ENCODE results near the gene INHA. TPM values are rescaled to one million over a fixed set of nuclear protein-coding genes. Genes with fewer than 3 reads are reported as not detected.

Gene INHA
- total RNA-seq, 2 experiments from 2014 or later = not detected

DNA sequence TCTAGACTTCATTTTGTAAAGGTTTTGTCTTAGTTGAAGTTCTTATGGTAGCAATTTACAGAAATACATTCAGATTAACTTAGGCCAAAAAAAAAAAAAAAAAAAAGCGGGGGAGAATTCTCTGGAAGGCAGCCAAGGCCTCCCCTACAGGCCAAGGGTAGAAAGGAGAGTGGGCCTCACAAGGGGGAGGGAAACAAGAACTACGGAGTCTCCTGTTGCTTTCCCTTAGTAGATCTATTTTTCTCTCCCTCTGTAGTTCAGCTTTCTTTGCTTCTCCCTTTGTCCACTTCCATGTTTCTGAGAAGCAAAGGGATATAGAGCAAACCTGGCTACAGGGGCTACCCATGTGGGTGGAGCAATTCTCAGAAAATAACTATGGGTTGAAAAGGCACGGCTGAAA is 23.1 kb downstream of the INHA start:
- Histone ChIP-seq H3K27ac (ENCODE audit: low read depth in 1 of 2, low read length in 2 of 2) (no peak overlapping the region), H3K4me3 (ENCODE audit: low read length) (no peak overlapping the region), H3K4me1 (ENCODE audit: insufficient read depth, low read length) (peaks cover 13% of the 10 kb centered on the region), H3K9me3 (ENCODE audit: control insufficient read depth in 1 of 2, insufficient read depth in 1 of 2, low read length in 2 of 2) (no peaks in the 10 kb centered on the region), H3K27me3 (ENCODE audit: control insufficient read depth in 1 of 2, insufficient read depth in 2 of 2, low read length in 2 of 2) (no peaks in the 10 kb centered on the region), H3K36me3 (ENCODE audit: insufficient read depth, low read length) (no peaks in the 10 kb centered on the region)
- peaks cover 16% of the 10 kb centered on the region for H3K36me3 Mint-ChIP-seq (ENCODE audit: low read depth)
- H3K27ac Mint-ChIP-seq = no peak overlapping the region
- intact Hi-C loops (cut with DNase I, micrococcal nuclease) = loop anchor here in 1 of 2 experiments (5.0 to 10.0 kb wide), 4 partner anchors 47 to 883 kb away; partner anchors contain the start of genes CNPPD1, RETREG2, SLC23A3 and TTLL4
- ATAC-seq (ENCODE audit: poor library complexity) (no peak), DNase-seq (no peak)
- H3K9me3 Mint-ChIP-seq = no peaks in the 10 kb centered on the region
- ChIA-PET CTCF (no interaction called here), POLR2A (no interaction called here)
- TF ChIP-seq, protein P1, sequence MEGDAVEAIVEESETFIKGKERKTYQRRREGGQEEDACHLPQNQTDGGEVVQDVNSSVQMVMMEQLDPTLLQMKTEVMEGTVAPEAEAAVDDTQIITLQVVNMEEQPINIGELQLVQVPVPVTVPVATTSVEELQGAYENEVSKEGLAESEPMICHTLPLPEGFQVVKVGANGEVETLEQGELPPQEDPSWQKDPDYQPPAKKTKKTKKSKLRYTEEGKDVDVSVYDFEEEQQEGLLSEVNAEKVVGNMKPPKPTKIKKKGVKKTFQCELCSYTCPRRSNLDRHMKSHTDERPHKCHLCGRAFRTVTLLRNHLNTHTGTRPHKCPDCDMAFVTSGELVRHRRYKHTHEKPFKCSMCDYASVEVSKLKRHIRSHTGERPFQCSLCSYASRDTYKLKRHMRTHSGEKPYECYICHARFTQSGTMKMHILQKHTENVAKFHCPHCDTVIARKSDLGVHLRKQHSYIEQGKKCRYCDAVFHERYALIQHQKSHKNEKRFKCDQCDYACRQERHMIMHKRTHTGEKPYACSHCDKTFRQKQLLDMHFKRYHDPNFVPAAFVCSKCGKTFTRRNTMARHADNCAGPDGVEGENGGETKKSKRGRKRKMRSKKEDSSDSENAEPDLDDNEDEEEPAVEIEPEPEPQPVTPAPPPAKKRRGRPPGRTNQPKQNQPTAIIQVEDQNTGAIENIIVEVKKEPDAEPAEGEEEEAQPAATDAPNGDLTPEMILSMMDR (IDR thresholded peaks at IDR 0.05) = no peak
- peaks cover 24% of the 10 kb centered on the region for H3K4me1 Mint-ChIP-seq (ENCODE audit: low read depth)
- H3K27me3 Mint-ChIP-seq = peaks cover 20% of the 10 kb centered on the region
- peak overlapping the region; percentile 98 for H3K4me3 Mint-ChIP-seq

DNA sequence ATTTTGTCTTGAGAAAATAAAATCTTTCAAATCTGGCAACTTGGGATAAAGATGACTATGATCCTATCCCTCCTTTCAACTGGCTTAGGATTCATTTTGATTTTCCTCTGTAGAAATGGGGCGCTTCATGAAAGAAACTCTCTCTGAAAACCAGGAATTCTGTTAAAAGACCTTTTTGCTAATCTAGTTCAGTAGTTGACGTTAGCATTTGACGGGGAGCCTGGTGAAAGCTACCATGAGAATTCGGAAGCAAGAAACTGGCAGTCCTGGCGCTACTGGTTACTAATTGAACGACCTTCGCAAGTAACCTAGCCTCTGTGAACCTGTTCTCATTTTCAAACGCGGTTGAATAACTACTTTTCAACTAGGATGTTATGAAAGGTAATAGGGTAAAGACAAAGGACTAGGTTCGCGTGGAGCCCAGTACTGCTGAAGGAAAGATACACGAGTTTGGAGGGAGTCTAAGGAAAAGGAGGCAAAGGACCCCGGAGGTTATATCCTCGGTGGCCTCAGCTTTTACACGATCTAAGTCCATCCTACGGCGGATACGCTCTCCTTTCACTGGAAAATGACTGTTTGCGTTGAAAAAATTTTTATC is 24.9 kb downstream of the INHA start:
- no peaks in the 10 kb centered on the region for H3K27me3 ChIP-seq (ENCODE audit: control insufficient read depth in 1 of 2, insufficient read depth in 2 of 2, low read length in 2 of 2)
- peak; percentile 5 for ATAC-seq (ENCODE audit: poor library complexity)
- POLR2A ChIA-PET = interaction anchor here (0.7 to 2.1 kb wide), 7 partner anchors 26 to 938 kb away, joined by 3 to 16 read pairs (median 3); partner anchors contain the start of genes BCS1L, CHPF, DNPEP and OBSL1

DNA sequence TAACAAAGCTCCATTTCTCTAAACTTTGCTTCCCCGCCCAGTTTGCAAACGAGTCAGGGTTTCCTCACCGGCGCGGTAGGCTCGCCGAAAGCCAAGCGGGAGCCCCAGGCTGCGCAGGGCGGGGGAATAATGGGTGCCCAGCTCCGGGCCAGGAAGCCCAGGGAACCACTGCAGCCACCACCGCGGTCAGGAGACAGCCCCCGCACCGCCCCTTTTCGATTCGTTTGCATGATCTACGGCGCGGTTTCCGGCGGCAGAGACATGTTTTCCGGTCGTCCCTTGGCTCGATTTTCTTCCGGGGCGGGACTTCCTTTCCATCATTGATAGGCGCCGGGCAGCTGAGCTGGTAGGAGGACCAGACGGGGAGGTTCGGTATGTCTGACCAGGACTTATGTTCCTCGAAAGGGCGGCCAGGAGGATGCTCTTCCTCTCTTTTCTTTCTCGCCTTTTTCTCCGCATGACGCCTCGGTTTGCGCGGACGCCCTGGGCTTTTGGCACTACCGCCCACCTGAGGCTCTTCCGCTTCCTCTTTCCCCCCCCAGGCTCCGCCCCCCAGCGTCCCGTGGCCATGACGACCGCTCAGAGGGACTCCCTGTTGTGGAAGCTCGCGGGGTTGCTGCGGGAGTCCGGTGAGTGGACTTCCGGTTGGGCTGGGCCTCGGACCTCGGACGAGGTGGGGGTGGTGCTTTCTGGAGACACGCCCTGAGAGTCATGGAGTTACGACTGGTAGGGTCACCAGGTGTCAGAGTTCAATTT is 25.6 kb downstream of the INHA start, which contains the start of gene STK11IP:
TSS of gene STK11IP (plus strand) at position 306 of the 756 bp plus-strand sequence. CDS start at position 569, 263 bp downstream.
- H3K36me3 Mint-ChIP-seq (ENCODE audit: low read depth) = peaks cover 40% of the 10 kb centered on the region
- peak; percentile 75 to 95 (median 84) for DNase-seq
- H3K9me3 Mint-ChIP-seq = no peaks in the 10 kb centered on the region
- H3K27me3 Mint-ChIP-seq = peaks cover 7% of the 10 kb centered on the region
- POLR2A ChIA-PET = interaction anchor here (0.7 to 2.1 kb wide), 7 partner anchors 27 to 938 kb away, joined by 3 to 16 read pairs (median 3); partner anchors contain the start of genes BCS1L, CHPF, DNPEP and OBSL1
- peak; percentile 85 for ATAC-seq (ENCODE audit: poor library complexity)
- TF ChIP-seq, protein P1 (IDR thresholded peaks at IDR 0.05) = no peak
- Histone ChIP-seq H3K4me1 (ENCODE audit: insufficient read depth, low read length) (peaks cover 13% of the 10 kb centered on the region), H3K36me3 (ENCODE audit: insufficient read depth, low read length) (peaks cover 20% of the 10 kb centered on the region), H3K9me3 (ENCODE audit: control insufficient read depth in 1 of 2, insufficient read depth in 1 of 2, low read length in 2 of 2) (no peaks in the 10 kb centered on the region), H3K4me3 (ENCODE audit: low read length) (peak within 1 kb of the TSS; percentile 73), H3K27me3 (ENCODE audit: control insufficient read depth in 1 of 2, insufficient read depth in 2 of 2, low read length in 2 of 2) (no peaks in the 10 kb centered on the region), H3K27ac (ENCODE audit: low read depth in 1 of 2, low read length in 2 of 2) (peak within 1 kb of the TSS; percentile 70 to 79)
- intact Hi-C loops (cut with DNase I, micrococcal nuclease) = loop anchor here (1.0 to 10.0 kb wide), 8 partner anchors 45 to 885 kb away; partner anchors contain the start of genes CHPF (in 1 of the 2), CNPPD1 (in 1 of the 2), RETREG2 (in 1 of the 2) and SLC23A3 (in 1 of the 2)
- CTCF ChIA-PET = interaction anchor here (1.1 to 2.8 kb wide), 8 partner anchors 37 to 618 kb away, joined by 3 to 8 read pairs (median 4); partner anchors contain the start of gene GMPPA
- peak within 1 kb of the TSS; percentile 94 for H3K27ac Mint-ChIP-seq
- H3K4me3 Mint-ChIP-seq = peak within 1 kb of the TSS; percentile 98
- H3K4me1 Mint-ChIP-seq (ENCODE audit: low read depth) = peaks cover 24% of the 10 kb centered on the region

More for the DNA sequence above, 24.9 kb downstream of the INHA start:
- Mint-ChIP-seq H3K9me3 (no peaks in the 10 kb centered on the region), H3K36me3 (ENCODE audit: low read depth) (peaks cover 33% of the 10 kb centered on the region), H3K27me3 (peaks cover 13% of the 10 kb centered on the region), H3K4me3 (peak overlapping the region; percentile 98), H3K27ac (peak overlapping the region; percentile 94), H3K4me1 (ENCODE audit: low read depth) (peaks cover 24% of the 10 kb centered on the region)
- Histone ChIP-seq H3K4me3 (ENCODE audit: low read length) (peak overlapping the region; percentile 73), H3K27ac (ENCODE audit: low read depth in 1 of 2, low read length in 2 of 2) (peak overlapping the region; percentile 70 to 79), H3K4me1 (ENCODE audit: insufficient read depth, low read length) (peaks cover 13% of the 10 kb centered on the region), H3K36me3 (ENCODE audit: insufficient read depth, low read length) (peaks cover 13% of the 10 kb centered on the region), H3K9me3 (ENCODE audit: control insufficient read depth in 1 of 2, insufficient read depth in 1 of 2, low read length in 2 of 2) (no peaks in the 10 kb centered on the region)
- TF ChIP-seq, protein P1 (IDR thresholded peaks at IDR 0.05) = no peak
- CTCF ChIA-PET = interaction anchor here (1.1 to 2.8 kb wide), 8 partner anchors 37 to 617 kb away, joined by 3 to 8 read pairs (median 4); partner anchors contain the start of gene GMPPA
- peak in 1 of 14 experiments; percentile 6 for DNase-seq
- intact Hi-C loops (cut with DNase I, micrococcal nuclease) = loop anchor here (1.0 to 10.0 kb wide), 7 partner anchors 45 to 885 kb away; partner anchors contain the start of genes CHPF (in 1 of the 2), CNPPD1 (in 1 of the 2), RETREG2 (in 1 of the 2) and SLC23A3 (in 1 of the 2)
